Vagina (tissue), 2 donors: ENCODE data around the gene ACSS2.

Experiments
- POLR2A ChIP-seq, 2 donors: fragments of 450-650 bp; IDR thresholded peaks; one replicate each; pipeline ENCODE4 v1.6.1; 2017; ENCODE audit warnings: antibody characterized with exemption in 2 of 2, mild to moderate bottlenecking in 2 of 2, moderate library complexity in 2 of 2
- TF ChIP-seq, protein P1 (sequence below), 3 experiments: fragments of 450-650 bp in 2 of 3; fragments of 200-600 bp in 1 of 3; sonication (generic) in 1 of 3; IDR thresholded peaks; one replicate each; pipeline ENCODE4 v1.5.1; 2017 to 2019; ENCODE audit warnings: antibody characterized with exemption in 3 of 3, mild to moderate bottlenecking in 2 of 3, moderate library complexity in 2 of 3

DNA sequence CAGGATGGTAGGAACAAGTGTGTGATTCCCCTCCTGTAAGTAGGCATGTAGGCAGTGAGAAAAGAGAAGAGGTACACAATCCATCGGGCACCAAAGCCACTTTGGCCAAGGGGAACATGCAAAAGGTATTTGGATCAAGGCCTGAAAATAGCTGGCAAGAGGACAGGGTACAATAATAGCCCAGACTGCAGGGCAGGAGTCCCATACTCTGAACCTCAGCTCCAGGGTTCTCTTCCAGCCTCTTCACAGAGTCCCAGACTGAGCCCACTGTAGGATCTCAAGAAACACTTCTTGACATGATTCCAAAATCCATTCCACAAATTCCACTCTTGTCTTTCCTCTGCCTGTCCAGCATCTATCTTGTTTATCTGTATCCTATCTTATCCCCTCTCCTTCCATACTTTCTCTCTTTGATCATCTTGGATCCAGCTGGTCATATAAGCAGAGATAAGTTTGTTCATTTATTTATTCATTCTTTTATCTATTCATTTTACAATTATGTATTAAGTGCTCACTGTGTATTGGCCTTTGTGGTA is 19.7 kb downstream of the ACSS2 start:
- TF ChIP-seq, protein P1, sequence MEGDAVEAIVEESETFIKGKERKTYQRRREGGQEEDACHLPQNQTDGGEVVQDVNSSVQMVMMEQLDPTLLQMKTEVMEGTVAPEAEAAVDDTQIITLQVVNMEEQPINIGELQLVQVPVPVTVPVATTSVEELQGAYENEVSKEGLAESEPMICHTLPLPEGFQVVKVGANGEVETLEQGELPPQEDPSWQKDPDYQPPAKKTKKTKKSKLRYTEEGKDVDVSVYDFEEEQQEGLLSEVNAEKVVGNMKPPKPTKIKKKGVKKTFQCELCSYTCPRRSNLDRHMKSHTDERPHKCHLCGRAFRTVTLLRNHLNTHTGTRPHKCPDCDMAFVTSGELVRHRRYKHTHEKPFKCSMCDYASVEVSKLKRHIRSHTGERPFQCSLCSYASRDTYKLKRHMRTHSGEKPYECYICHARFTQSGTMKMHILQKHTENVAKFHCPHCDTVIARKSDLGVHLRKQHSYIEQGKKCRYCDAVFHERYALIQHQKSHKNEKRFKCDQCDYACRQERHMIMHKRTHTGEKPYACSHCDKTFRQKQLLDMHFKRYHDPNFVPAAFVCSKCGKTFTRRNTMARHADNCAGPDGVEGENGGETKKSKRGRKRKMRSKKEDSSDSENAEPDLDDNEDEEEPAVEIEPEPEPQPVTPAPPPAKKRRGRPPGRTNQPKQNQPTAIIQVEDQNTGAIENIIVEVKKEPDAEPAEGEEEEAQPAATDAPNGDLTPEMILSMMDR (IDR thresholded peaks at IDR 0.05) = no peak
- TF ChIP-seq POLR2A (IDR thresholded peaks at IDR 0.05) = no peak
